B cell (primary cell): ENCODE results near the gene CPNE5.

Experiments used
- CTCF ChIP-seq: fragments of 200-600 bp; IDR thresholded peaks from one replicate; pipeline ENCODE4 v1.8.0; 2022; ENCODE audit warnings: antibody characterized with exemption, mild to moderate bottlenecking
- EZH2 ChIP-seq: IDR thresholded peaks from 2 replicates; pipeline ENCODE4 v1.6.1; 2012; ENCODE audit warnings: borderline replicate concordance, low read depth, mild to moderate bottlenecking, moderate library complexity, low read length; ENCODE audit not compliant: insufficient read depth, poor library complexity, severe bottlenecking

DNA sequence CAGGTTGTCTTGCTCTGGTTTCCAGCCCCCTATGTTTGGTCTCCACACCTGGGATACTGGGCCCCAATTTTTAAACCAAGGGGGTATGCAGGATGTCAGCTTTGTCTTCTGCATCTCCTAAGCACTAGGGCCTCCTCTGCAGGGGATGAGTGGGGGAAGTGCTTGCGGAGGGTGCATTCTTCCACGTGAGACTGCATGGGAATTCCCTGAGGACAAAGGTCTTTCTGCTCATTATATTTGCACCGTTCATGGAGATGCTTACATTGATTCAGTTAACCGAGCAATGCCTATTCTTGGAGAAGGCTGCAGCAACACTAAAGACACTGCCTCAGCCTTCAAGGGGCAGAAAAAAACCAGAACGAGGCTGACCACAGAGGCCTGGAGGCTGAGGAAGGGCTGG is 96.2 kb downstream of the CPNE5 start:
- TF ChIP-seq CTCF (no peak), EZH2 (no peak)
